Gastroesophageal sphincter (tissue), 4 donors: Measurements from ENCODE around the gene AAR2. TPM values are rescaled to one million over a fixed set of nuclear protein-coding genes. Genes with fewer than 3 reads are reported as not detected.

Source experiments
- ATAC-seq: fragments of 150-250 bp; one replicate; pipeline ENCODE4 v1.9.1; 2016; ENCODE audit warnings: mild to moderate bottlenecking, moderate library complexity
- H3K27ac ChIP-seq, 4 donors: fragments of 200-600 bp; sonication (generic) in 3 of 4; 1 replicate in 3 of 4; 2 replicates in 1 of 4; pipeline ENCODE4 v1.5.1; 2016 to 2019
- H3K27me3 ChIP-seq: fragments of 200-600 bp; sonication (generic); one replicate; pipeline ENCODE4 v1.5.1; 2019
- H3K36me3 ChIP-seq, 2 donors: fragments of 200-600 bp; sonication (generic); one replicate each; pipeline ENCODE4 v1.5.1; 2019; ENCODE audit warnings: control low read depth in 1 of 2
- H3K4me1 ChIP-seq, 3 donors: fragments of 200-600 bp; sonication (generic); 1 replicate in 2 of 3; 2 replicates in 1 of 3; pipeline ENCODE4 v1.5.1; 2016 to 2019; ENCODE audit warnings: control low read depth in 2 of 3
- H3K4me3 ChIP-seq, 2 donors: fragments of 200-600 bp; sonication (generic); one replicate each; pipeline ENCODE4 v1.5.1; 2019; ENCODE audit warnings: mild to moderate bottlenecking in 1 of 2, moderate library complexity in 1 of 2
- H3K9me3 ChIP-seq, 3 donors: fragments of 200-600 bp; sonication (generic); one replicate each; pipeline ENCODE4 v1.5.1; 2017 to 2019; ENCODE audit warnings: control low read depth in 2 of 3
- CTCF ChIP-seq, 4 experiments: fragments of 200-600 bp in 2 of 4; fragments of 450-650 bp in 2 of 4; sonication (generic) in 1 of 4; IDR thresholded peaks; one replicate each; pipeline ENCODE4 v1.5.1; 2017 to 2019; ENCODE audit warnings: antibody characterized with exemption in 4 of 4, mild to moderate bottlenecking in 2 of 4, moderate library complexity in 2 of 4
- EP300 ChIP-seq: sonication (generic); formaldehyde crosslinking; IDR thresholded peaks from one replicate; pipeline ENCODE4 v1.6.1; 2017; ENCODE audit warnings: antibody characterized with exemption, mild to moderate bottlenecking
- POLR2A ChIP-seq, 2 donors: fragments of 450-650 bp; IDR thresholded peaks; one replicate each; pipeline ENCODE4 v1.6.1; 2017; ENCODE audit warnings: antibody characterized with exemption in 2 of 2, mild to moderate bottlenecking in 2 of 2, moderate library complexity in 1 of 2
- POLR2AphosphoS5 ChIP-seq: sonication (generic); formaldehyde crosslinking; IDR thresholded peaks from one replicate; pipeline ENCODE4 v1.6.1; 2017; ENCODE audit warnings: antibody characterized with exemption
- WGBS, 2 donors: methylation state at CpG; one replicate each; pipeline ENCODE4 v1.1.5; 2018; ENCODE audit warnings: low coverage in 1 of 2; 5-methylcytosine and 5-hydroxymethylcytosine counted together
- total RNA-seq, 4 donors: library from RNA; depleted of rRNA; stranded (reverse); fragments of >200 nt; gene quantifications; one replicate each; pipeline ENCODE4 v1.1.0, GENCODE V29; 2016

AAR2 gene
- total RNA-seq, 4 donors from 2014 or later = 37.4 to 48.5 (median 38.9) TPM

- WGBS, 2 donors = 77 to 100% methylated on average over 1 to 6 of the region's 7 CpGs
- no peak for ATAC-seq
- no peaks in the 10 kb centered on the region for H3K9me3 ChIP-seq
- no peaks in the 10 kb centered on the region for H3K27me3 ChIP-seq
- TF ChIP-seq EP300 (no peak), CTCF (IDR thresholded peaks at IDR 0.05) (no peak), POLR2AphosphoS5 (no peak), POLR2A (IDR thresholded peaks at IDR 0.05) (no peak)
- no peaks in the 10 kb centered on the region for H3K4me1 ChIP-seq
- no peak overlapping the region for H3K27ac ChIP-seq
- H3K36me3 ChIP-seq = peaks cover 0 to 81% of the 10 kb centered on the region in 2 donors
- H3K4me3 ChIP-seq = no peak overlapping the region
Measured at GRCh38 chr20:36216314-36217025, 19.8 kb upstream of the AAR2 start.

GRCh38 chr20:36217226-36217625, 19.1 kb upstream of the AAR2 start:
- no peak for ATAC-seq
- H3K36me3 ChIP-seq = peaks cover 0 to 81% of the 10 kb centered on the region in 2 donors

GRCh38 chr20:36218380-36219064, 17.8 kb upstream of the AAR2 start:
- Histone ChIP-seq H3K27ac (no peak overlapping the region), H3K4me1 (no peaks in the 10 kb centered on the region), H3K36me3 (peaks cover 0 to 84% of the 10 kb centered on the region in 2 donors), H3K4me3 (no peak overlapping the region), H3K27me3 (no peaks in the 10 kb centered on the region), H3K9me3 (no peaks in the 10 kb centered on the region)
- WGBS, 2 donors = 69 to 74% methylated on average over 6 to 8 of the region's 16 CpGs
- no peak for ATAC-seq
- TF ChIP-seq POLR2AphosphoS5 = no peak
- no peak for TF ChIP-seq POLR2A (IDR thresholded peaks at IDR 0.05)
- no peak for TF ChIP-seq CTCF (IDR thresholded peaks at IDR 0.05)
- no peak for TF ChIP-seq EP300

More at GRCh38 chr20:36217226-36217625, 19.1 kb upstream of the AAR2 start:
- WGBS, 2 donors = 79 to 82% methylated on average over 2 to 4 of the region's 4 CpGs
- no peaks in the 10 kb centered on the region for H3K9me3 ChIP-seq
- H3K4me3 ChIP-seq = no peak overlapping the region
- no peaks in the 10 kb centered on the region for H3K27me3 ChIP-seq
- H3K4me1 ChIP-seq = no peaks in the 10 kb centered on the region
- no peak overlapping the region for H3K27ac ChIP-seq
- TF ChIP-seq CTCF (IDR thresholded peaks at IDR 0.05) = no peak
- no peak for TF ChIP-seq EP300
- TF ChIP-seq POLR2AphosphoS5 = no peak
- no peak for TF ChIP-seq POLR2A (IDR thresholded peaks at IDR 0.05)

GRCh38 chr20:36219671-36220220, 16.5 kb upstream of the AAR2 start:
- ATAC-seq = no peak
- no peak overlapping the region for H3K27ac ChIP-seq

More at GRCh38 chr20:36219671-36220220, 16.5 kb upstream of the AAR2 start:
- Histone ChIP-seq H3K4me3 (no peak overlapping the region), H3K27me3 (no peaks in the 10 kb centered on the region), H3K4me1 (no peaks in the 10 kb centered on the region), H3K9me3 (no peaks in the 10 kb centered on the region), H3K36me3 (peaks cover 0 to 77% of the 10 kb centered on the region in 2 donors)
- WGBS, 2 donors = 88 to 94% methylated on average over 1 to 8 of the region's 17 CpGs
- no peak for TF ChIP-seq POLR2A (IDR thresholded peaks at IDR 0.05)
- no peak for TF ChIP-seq POLR2AphosphoS5
- no peak for TF ChIP-seq EP300
- no peak for TF ChIP-seq CTCF (IDR thresholded peaks at IDR 0.05)
